H1 (cell line): ENCODE results near the gene CEP104. TPM values are rescaled to one million over a fixed set of nuclear protein-coding genes. Genes with fewer than 3 reads are reported as not detected.

Experiments used
- CHD1 ChIP-seq: IDR thresholded peaks from 2 replicates; pipeline ENCODE4 v1.6.1; 2012; ENCODE audit warnings: low read depth, low read length, improper control_type of control experiment
- EZH2 ChIP-seq: fragments of 200-600 bp; sonication (generic); IDR thresholded peaks from 2 replicates; pipeline ENCODE4 v1.7.1; 2012; ENCODE audit warnings: low read depth, mild to moderate bottlenecking, moderate library complexity, low read length, inconsistent platforms; ENCODE audit not compliant: severe bottlenecking
- HDAC2 ChIP-seq, 2 experiments: fragments of 300-600 bp in 1 of 2; sonication (generic) in 1 of 2; IDR thresholded peaks; 2 replicates each; pipeline ENCODE4 v1.6.1; 2011 to 2012; ENCODE audit warnings: low read depth in 2 of 2, low read length in 2 of 2, mild to moderate bottlenecking in 2 of 2, moderate library complexity in 2 of 2, borderline replicate concordance in 1 of 2, inconsistent platforms in 1 of 2
- JUND ChIP-seq: IDR thresholded peaks from 2 replicates; pipeline ENCODE4 v1.6.1; 2011; ENCODE audit warnings: mild to moderate bottlenecking, improper control_type of control experiment, low read length
- NANOG ChIP-seq: IDR thresholded peaks from 2 replicates; pipeline ENCODE4 v1.6.1; 2011; ENCODE audit warnings: low read length, low read depth, mild to moderate bottlenecking, inconsistent platforms; ENCODE audit not compliant: insufficient read depth, poor library complexity, severe bottlenecking
- RAD21 ChIP-seq, 2 experiments: IDR thresholded peaks in 1 of 2; conservative IDR thresholded peaks in 1 of 2; 2 replicates each; pipeline ENCODE4 v1.6.1; 2011; ENCODE audit warnings: low read depth in 2 of 2, low read length in 2 of 2, improper control_type of control experiment in 1 of 2, inconsistent platforms in 1 of 2, mild to moderate bottlenecking in 1 of 2, moderate library complexity in 1 of 2
- SP1 ChIP-seq: IDR thresholded peaks from 2 replicates; pipeline ENCODE4 v1.6.1; 2011; ENCODE audit warnings: low read depth, low read length
- polyA plus RNA-seq, 7 experiments: library from polyadenylated mRNA; depleted of rRNA in 3 of 7; stranded (reverse) in 5 of 7; unstranded in 2 of 7; fragments of >200 nt in 5 of 7; fragments of 200-250 nt in 2 of 7; gene quantifications; 1 replicate in 5 of 7; 2 replicates in 1 of 7; 4 replicates in 1 of 7; pipeline versions ENCODE4 v1.2.1 to v1.2.3, GENCODE V29; 2011 to 2013; ENCODE audit warnings: missing spikeins in 2 of 7, mixed read lengths in 2 of 7
- total RNA-seq: library from RNA; stranded (reverse); fragmentation: NEBNext Ultra II Directional; extraction: Animal tissue kit (Norgen Biotek cat#: 25700); gene quantifications from 2 replicates; pipeline ENCODE4 v1.2.1, GENCODE V29; 2021
- TF ChIP-seq, protein P1 (sequence below): fragments of 300-600 bp; sonication (generic); IDR thresholded peaks from 2 replicates; pipeline ENCODE4 v1.7.1; 2012; ENCODE audit warnings: low read length, moderate library complexity, mild to moderate bottlenecking, inconsistent platforms; ENCODE audit not compliant: insufficient replicate concordance

Gene CEP104
- total and polyA plus RNA-seq, 2 of the 8 experiments (the other 6 are each of a cell fraction or from before 2014, with no cell fraction given), result 8.0 to 43.9 TPM

DNA sequence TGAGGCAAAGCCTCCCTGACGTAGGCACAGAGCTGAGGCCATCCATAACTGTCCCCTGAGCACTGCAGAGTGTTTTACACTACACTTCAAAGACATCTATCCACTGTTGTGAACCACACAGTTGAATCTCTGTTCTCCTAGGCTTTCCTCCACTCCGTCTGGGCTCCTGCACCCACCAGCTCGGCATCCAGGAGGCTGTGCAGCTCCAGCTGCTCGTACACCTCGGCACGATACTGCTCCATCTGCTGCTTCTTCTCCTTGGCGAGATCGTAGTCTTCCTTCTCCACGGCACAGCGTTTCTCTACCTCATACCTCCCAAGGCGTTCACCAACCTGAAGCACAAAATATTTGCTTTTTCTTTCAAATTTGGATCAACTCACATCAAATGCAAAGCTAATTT lies 18.2 kb downstream of the CEP104 start (continued):
- TF ChIP-seq, protein P1, sequence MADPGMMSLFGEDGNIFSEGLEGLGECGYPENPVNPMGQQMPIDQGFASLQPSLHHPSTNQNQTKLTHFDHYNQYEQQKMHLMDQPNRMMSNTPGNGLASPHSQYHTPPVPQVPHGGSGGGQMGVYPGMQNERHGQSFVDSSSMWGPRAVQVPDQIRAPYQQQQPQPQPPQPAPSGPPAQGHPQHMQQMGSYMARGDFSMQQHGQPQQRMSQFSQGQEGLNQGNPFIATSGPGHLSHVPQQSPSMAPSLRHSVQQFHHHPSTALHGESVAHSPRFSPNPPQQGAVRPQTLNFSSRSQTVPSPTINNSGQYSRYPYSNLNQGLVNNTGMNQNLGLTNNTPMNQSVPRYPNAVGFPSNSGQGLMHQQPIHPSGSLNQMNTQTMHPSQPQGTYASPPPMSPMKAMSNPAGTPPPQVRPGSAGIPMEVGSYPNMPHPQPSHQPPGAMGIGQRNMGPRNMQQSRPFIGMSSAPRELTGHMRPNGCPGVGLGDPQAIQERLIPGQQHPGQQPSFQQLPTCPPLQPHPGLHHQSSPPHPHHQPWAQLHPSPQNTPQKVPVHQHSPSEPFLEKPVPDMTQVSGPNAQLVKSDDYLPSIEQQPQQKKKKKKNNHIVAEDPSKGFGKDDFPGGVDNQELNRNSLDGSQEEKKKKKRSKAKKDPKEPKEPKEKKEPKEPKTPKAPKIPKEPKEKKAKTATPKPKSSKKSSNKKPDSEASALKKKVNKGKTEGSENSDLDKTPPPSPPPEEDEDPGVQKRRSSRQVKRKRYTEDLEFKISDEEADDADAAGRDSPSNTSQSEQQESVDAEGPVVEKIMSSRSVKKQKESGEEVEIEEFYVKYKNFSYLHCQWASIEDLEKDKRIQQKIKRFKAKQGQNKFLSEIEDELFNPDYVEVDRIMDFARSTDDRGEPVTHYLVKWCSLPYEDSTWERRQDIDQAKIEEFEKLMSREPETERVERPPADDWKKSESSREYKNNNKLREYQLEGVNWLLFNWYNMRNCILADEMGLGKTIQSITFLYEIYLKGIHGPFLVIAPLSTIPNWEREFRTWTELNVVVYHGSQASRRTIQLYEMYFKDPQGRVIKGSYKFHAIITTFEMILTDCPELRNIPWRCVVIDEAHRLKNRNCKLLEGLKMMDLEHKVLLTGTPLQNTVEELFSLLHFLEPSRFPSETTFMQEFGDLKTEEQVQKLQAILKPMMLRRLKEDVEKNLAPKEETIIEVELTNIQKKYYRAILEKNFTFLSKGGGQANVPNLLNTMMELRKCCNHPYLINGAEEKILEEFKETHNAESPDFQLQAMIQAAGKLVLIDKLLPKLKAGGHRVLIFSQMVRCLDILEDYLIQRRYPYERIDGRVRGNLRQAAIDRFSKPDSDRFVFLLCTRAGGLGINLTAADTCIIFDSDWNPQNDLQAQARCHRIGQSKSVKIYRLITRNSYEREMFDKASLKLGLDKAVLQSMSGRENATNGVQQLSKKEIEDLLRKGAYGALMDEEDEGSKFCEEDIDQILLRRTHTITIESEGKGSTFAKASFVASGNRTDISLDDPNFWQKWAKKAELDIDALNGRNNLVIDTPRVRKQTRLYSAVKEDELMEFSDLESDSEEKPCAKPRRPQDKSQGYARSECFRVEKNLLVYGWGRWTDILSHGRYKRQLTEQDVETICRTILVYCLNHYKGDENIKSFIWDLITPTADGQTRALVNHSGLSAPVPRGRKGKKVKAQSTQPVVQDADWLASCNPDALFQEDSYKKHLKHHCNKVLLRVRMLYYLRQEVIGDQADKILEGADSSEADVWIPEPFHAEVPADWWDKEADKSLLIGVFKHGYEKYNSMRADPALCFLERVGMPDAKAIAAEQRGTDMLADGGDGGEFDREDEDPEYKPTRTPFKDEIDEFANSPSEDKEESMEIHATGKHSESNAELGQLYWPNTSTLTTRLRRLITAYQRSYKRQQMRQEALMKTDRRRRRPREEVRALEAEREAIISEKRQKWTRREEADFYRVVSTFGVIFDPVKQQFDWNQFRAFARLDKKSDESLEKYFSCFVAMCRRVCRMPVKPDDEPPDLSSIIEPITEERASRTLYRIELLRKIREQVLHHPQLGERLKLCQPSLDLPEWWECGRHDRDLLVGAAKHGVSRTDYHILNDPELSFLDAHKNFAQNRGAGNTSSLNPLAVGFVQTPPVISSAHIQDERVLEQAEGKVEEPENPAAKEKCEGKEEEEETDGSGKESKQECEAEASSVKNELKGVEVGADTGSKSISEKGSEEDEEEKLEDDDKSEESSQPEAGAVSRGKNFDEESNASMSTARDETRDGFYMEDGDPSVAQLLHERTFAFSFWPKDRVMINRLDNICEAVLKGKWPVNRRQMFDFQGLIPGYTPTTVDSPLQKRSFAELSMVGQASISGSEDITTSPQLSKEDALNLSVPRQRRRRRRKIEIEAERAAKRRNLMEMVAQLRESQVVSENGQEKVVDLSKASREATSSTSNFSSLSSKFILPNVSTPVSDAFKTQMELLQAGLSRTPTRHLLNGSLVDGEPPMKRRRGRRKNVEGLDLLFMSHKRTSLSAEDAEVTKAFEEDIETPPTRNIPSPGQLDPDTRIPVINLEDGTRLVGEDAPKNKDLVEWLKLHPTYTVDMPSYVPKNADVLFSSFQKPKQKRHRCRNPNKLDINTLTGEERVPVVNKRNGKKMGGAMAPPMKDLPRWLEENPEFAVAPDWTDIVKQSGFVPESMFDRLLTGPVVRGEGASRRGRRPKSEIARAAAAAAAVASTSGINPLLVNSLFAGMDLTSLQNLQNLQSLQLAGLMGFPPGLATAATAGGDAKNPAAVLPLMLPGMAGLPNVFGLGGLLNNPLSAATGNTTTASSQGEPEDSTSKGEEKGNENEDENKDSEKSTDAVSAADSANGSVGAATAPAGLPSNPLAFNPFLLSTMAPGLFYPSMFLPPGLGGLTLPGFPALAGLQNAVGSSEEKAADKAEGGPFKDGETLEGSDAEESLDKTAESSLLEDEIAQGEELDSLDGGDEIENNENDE, result no peak
- no peak for TF ChIP-seq CHD1
- TF ChIP-seq JUND, result no peak
- no peak for TF ChIP-seq RAD21 (IDR thresholded peaks at IDR 0.05 in 1 of 2, conservative IDR thresholded peaks at IDR 0.05 in 1 of 2; ENCODE audit: low read depth in 2 of 2, low read length in 2 of 2)
- no peak for TF ChIP-seq EZH2
- no peak for TF ChIP-seq SP1
- no peak for TF ChIP-seq HDAC2 (IDR thresholded peaks at IDR 0.05; ENCODE audit: borderline replicate concordance in 1 of 2, low read depth in 2 of 2, low read length in 2 of 2)
- no peak for TF ChIP-seq NANOG
